ENCODE data around the gene CCSAP.
"Not testable (repeated sequence)": the region's sequence is repeated elsewhere in the genome, so short reads cannot be mapped to it uniquely, and the experiment has no call there.

The CCSAP gene

GRCh38 chr1:229364207-229365065, 21.6 kb upstream of the CCSAP start:
- DNase-seq (ENCODE audit: low spot score), result no peak

- no peak for DNase-seq (ENCODE audit: low spot score)
These were observed 20.9 kb upstream of the CCSAP start for GRCh38 chr1:229363723-229364122.

GRCh38 chr1:229360420-229360819, 17.6 kb upstream of the CCSAP start:
- DNase-seq (ENCODE audit: low spot score), result no peak

- DNase-seq (ENCODE audit: low spot score), result no peak
These were observed 12.8 kb upstream of the CCSAP start for GRCh38 chr1:229355661-229356060.

- no peak for DNase-seq (ENCODE audit: low spot score)
These were observed 11.4 kb upstream of the CCSAP start for GRCh38 chr1:229354226-229354625.

GRCh38 chr1:229352975-229353374, 10.1 kb upstream of the CCSAP start:
- DNase-seq (ENCODE audit: low spot score), result no peak

GRCh38 chr1:229349463-229350385, 6.9 kb upstream of the CCSAP start:
- no peak for DNase-seq (ENCODE audit: low spot score)

- no peak for DNase-seq (ENCODE audit: low spot score)
These were observed 4.7 kb upstream of the CCSAP start for GRCh38 chr1:229347528-229347927.

- DNase-seq (ENCODE audit: low spot score), result no peak
These were observed 2.3 kb upstream of the CCSAP start for GRCh38 chr1:229344937-229345684.

- DNase-seq (ENCODE audit: low spot score), result no peak
These were observed 1.3 kb upstream of the CCSAP start for GRCh38 chr1:229344139-229344538.

- peak; percentile 96 for DNase-seq (ENCODE audit: low spot score)
These were observed 832 bp downstream of the CCSAP start for GRCh38 chr1:229341774-229342655.

GRCh38 chr1:229340496-229340895, 2.4 kb downstream of the CCSAP start:
- no peak for DNase-seq (ENCODE audit: low spot score)

GRCh38 chr1:229339520-229339919, 3.3 kb downstream of the CCSAP start:
- DNase-seq (ENCODE audit: low spot score), result no peak

GRCh38 chr1:229339086-229339485, 3.8 kb downstream of the CCSAP start:
- DNase-seq (ENCODE audit: low spot score), result no peak

GRCh38 chr1:229336345-229336744, 6.5 kb downstream of the CCSAP start:
- no peak for DNase-seq (ENCODE audit: low spot score)

GRCh38 chr1:229334716-229335115, 8.1 kb downstream of the CCSAP start:
- DNase-seq (ENCODE audit: low spot score), result no peak

GRCh38 chr1:229334269-229334668, 8.6 kb downstream of the CCSAP start:
- no peak for DNase-seq (ENCODE audit: low spot score)

- no peak for DNase-seq (ENCODE audit: low spot score)
These were observed 14.1 kb downstream of the CCSAP start for GRCh38 chr1:229328598-229329362.

- not testable (repeated sequence) for DNase-seq (ENCODE audit: low spot score)
These were observed 15.1 kb downstream of the CCSAP start for GRCh38 chr1:229327765-229328164.

- no peak for DNase-seq (ENCODE audit: low spot score)
These were observed 16.2 kb downstream of the CCSAP start for GRCh38 chr1:229326601-229327000.
